Activated naive CD4-positive, alpha-beta T cell treated with anti-CD3 and anti-CD28 coated beads, Interleukin-2, amount 10 ng/mL, durations not matched to agents 7 days and 5 days (primary cell): Measurements from ENCODE around the gene MRPL19.
A peak's percentile ranks its signal among the peaks of the same experiment; 100 is the strongest.

Experiments used
- CTCF ChIA-PET: fragments of 350-600 bp; sonication (Branson Sonifier 250); formaldehyde crosslinking; loops from one replicate; lab custom pipeline; 2021; ENCODE audit warnings: antibody characterized with exemption; lab: Charles Lee
- DNase-seq: peaks from one replicate; pipeline ENCODE4 v3.0.0-alpha.2; 2020
- H3K27ac Mint-ChIP-seq: one replicate; pipeline ENCODE4 v1.8.0; 2021; ENCODE audit warnings: mild to moderate bottlenecking, moderate library complexity, mixed read lengths
- H3K27me3 Mint-ChIP-seq: one replicate; pipeline ENCODE4 v1.8.0; 2021; ENCODE audit warnings: mild to moderate bottlenecking, mixed read lengths
- H3K36me3 Mint-ChIP-seq: one replicate; pipeline ENCODE4 v1.8.0; 2021; ENCODE audit warnings: mixed read lengths
- H3K4me1 Mint-ChIP-seq: one replicate; pipeline ENCODE4 v1.8.0; 2021; ENCODE audit warnings: mixed read lengths
- H3K4me3 Mint-ChIP-seq: one replicate; pipeline ENCODE4 v1.8.0; 2021; ENCODE audit warnings: mild to moderate bottlenecking, moderate library complexity, mixed read lengths
- H3K9me3 Mint-ChIP-seq: one replicate; pipeline ENCODE4 v1.8.0; 2021; ENCODE audit warnings: mixed read lengths

Gene MRPL19

DNA sequence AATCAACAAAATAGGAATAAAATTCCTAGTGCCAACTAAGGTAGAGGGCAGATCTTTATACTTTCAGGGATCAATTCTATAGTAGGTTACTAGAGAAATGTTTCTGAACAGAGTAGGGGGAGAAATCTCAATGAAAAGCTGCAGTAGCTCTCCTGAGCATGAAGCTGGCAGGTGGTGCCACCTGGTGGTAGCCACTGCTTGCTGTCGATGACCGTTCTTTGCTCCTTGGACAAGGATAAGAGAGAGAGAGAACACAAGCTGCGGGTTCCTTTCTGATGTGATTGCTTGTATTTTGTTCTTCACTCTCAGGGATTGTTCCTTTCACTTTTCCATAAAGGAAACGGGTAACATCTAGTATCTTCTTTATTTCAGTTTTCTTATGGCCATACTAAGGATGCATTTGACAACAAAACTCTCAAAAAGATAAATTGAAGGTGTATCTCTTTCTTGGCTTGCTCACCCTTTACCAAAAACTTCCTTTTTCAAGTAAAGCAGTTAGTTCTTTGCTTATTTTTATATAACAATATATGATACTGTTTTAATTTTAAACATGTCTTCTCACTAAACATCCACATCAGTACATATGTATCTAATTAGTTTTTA lies 18.6 kb upstream of the MRPL19 start:
- Mint-ChIP-seq H3K4me3 (no peak overlapping the region), H3K4me1 (no peaks in the 10 kb centered on the region), H3K27ac (no peak overlapping the region), H3K36me3 (no peaks in the 10 kb centered on the region), H3K27me3 (peaks cover 31% of the 10 kb centered on the region), H3K9me3 (no peaks in the 10 kb centered on the region)
- peak; percentile 72 for DNase-seq
- CTCF ChIA-PET, result interaction anchor here (0.6 to 2.8 kb wide), 14 partner anchors 8 to 937 kb away, joined by 3 to 9 read pairs (median 4); no protein-coding TSS in a partner anchor

DNA sequence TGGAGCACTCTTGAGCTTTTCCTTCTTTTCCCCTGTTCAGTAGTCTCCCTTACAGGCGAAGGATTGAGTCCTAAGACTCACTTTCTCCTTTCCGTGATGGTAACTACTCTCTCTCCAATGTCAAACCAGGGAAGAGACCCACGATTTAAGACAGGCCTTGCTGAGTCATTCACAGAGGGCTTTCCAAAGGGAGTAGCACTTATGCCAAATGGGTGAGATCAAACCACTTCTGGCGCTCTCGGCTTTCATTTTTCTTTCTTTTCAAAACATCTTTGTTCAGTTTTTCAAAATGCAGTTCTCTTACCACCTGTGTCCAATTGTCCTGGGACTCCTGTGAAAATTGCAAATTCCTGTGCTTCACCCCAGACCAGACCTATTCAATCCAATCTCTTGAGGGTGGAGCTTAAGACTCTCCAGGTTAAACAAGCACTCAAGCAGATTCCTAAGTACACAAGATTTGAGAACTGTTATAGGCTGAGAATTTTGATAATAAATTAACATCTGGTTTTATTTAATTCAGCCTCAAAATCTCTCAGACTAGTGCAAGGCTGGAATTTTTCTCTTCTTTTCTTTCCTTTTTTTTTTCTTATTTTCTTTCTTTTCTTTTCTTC lies 14.4 kb upstream of the MRPL19 start:
- no peaks in the 10 kb centered on the region for H3K4me1 Mint-ChIP-seq

DNA sequence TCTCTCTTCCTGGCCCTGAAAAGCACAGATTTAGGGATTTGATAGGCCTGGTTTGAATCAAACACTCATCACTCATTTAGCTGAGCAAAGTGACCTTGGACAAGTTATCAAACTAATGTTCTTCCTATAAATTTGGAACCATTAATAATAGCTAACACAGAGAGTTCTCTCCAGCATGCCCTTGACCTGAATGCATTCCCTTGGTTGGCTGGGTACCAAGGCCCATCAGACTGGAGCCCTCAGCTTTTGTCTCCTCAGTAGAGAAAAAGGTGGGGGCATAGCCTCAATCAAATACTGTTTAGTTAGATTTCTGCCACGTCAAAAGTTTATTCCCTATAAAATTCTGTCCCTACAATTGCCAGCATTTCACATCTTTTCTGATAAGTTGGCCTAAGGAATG lies 13.8 kb upstream of the MRPL19 start:
- DNase-seq, result no peak
- Mint-ChIP-seq H3K4me1 (no peaks in the 10 kb centered on the region), H3K27me3 (peaks cover 31% of the 10 kb centered on the region), H3K27ac (no peak overlapping the region), H3K36me3 (no peaks in the 10 kb centered on the region), H3K4me3 (no peak overlapping the region), H3K9me3 (no peaks in the 10 kb centered on the region)
- CTCF ChIA-PET, result interaction anchor here (0.8 to 0.9 kb wide), 2 partner anchors 8 to 44 kb away, joined by 3 read pairs; no protein-coding TSS in a partner anchor

More for the DNA sequence above, 14.4 kb upstream of the MRPL19 start:
- no peak overlapping the region for H3K4me3 Mint-ChIP-seq
- H3K27me3 Mint-ChIP-seq, result peaks cover 26% of the 10 kb centered on the region
- no peaks in the 10 kb centered on the region for H3K36me3 Mint-ChIP-seq
- DNase-seq, result no peak
- CTCF ChIA-PET, result interaction anchor here (0.9 to 1.2 kb wide), 2 partner anchors 9 to 24 kb away, joined by 3 read pairs; no protein-coding TSS in a partner anchor
- H3K9me3 Mint-ChIP-seq, result no peaks in the 10 kb centered on the region
- H3K27ac Mint-ChIP-seq, result no peak overlapping the region

DNA sequence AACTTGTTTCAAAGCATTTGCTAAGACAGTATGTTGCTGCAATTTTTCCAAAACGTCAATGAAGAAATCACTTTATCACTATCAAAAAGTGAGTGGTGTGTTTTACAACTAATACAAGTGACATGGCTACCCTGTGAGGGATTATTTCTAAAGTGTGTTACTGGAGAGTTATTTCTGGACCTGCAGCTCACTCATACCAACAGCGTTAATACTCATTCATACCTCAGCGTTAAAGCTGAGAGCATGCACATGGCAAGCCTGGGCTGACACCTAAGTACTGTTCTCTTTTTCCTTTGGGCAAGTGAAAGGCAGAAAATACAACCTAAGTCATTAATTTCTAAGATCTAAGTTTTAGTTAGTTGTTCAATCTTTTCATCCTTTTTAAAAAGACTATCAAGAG lies 13.0 kb upstream of the MRPL19 start:
- Mint-ChIP-seq H3K4me3 (no peak overlapping the region), H3K4me1 (no peaks in the 10 kb centered on the region), H3K27ac (no peak overlapping the region), H3K9me3 (no peaks in the 10 kb centered on the region), H3K36me3 (no peaks in the 10 kb centered on the region), H3K27me3 (peaks cover 30% of the 10 kb centered on the region)
- DNase-seq, result no peak
- CTCF ChIA-PET, result no interaction called here

DNA sequence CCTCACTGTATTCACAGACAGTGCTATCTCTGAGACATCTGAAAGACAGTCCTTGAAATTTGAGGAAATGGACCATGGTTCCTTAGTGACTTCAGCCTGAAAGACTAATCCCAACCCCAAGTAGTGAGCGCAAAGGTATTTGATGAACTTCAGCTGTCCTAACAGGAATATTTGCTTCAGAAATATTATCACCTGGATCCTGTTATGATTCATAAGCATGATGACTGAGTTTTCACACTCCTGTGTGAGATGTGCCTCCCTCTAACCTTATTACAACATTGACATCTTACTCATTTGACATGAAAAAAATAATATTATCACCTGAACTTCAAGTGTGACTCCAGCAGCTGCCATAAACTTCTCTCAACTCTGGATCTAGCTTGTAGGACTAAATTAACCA lies 11.6 kb upstream of the MRPL19 start:
- Mint-ChIP-seq H3K4me1 (no peaks in the 10 kb centered on the region), H3K27me3 (peaks cover 30% of the 10 kb centered on the region), H3K36me3 (no peaks in the 10 kb centered on the region), H3K27ac (no peak overlapping the region), H3K9me3 (no peaks in the 10 kb centered on the region), H3K4me3 (no peak overlapping the region)
- CTCF ChIA-PET, result no interaction called here
- no peak for DNase-seq

DNA sequence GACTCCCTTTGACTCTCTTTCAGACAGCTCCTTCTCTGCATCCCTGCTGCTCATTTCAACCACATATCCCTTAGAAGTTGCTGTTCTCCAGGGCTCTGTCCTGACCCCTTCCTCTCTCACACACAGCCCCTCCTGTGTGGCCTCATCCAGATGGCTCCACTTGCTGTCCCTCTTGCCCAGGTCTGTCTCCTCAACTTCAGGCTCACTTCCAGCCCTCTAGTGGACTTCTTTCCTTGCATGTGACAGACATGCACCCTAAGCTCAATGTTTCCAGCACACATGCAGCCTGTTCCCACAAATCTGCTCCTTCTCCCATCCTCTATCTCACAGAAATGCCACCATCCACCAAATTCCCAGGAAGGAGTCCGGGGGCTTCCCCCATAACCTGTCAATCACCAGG lies 9.0 kb upstream of the MRPL19 start:
- Mint-ChIP-seq H3K27me3 (peaks cover 20% of the 10 kb centered on the region), H3K4me3 (no peak overlapping the region), H3K4me1 (no peaks in the 10 kb centered on the region), H3K27ac (no peak overlapping the region), H3K36me3 (no peaks in the 10 kb centered on the region), H3K9me3 (no peaks in the 10 kb centered on the region)
- no peak for DNase-seq
- CTCF ChIA-PET, result interaction anchor here (1.2 to 1.6 kb wide), 2 partner anchors 9 to 39 kb away, joined by 4 to 9 read pairs; no protein-coding TSS in a partner anchor

DNA sequence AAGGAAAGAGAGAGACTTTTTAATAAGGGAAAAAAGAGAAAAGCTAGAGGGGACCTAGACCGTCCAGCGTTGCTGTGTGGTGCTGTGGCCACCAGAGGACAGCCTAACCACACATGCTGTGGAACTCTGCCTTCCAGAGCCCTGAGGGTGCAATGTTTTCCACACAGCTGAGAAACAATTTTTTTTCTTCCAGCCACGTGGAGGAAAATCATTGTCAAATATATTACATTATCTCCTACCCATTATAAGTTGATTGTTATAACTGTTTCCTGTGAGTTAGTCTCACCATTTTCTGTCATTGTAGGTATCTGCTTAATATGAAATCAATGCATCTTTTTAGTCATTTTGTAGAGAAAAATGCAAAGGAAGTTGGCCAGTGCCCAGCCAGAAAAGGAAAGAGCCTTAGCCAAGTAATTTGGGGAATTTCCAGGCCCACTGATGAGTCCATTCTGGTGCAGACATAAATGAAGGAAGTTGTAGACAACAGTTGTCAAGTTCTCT lies 5.9 kb upstream of the MRPL19 start:
- no peaks in the 10 kb centered on the region for H3K9me3 Mint-ChIP-seq
- peaks cover 2% of the 10 kb centered on the region for H3K4me1 Mint-ChIP-seq
- H3K27ac Mint-ChIP-seq, result no peak overlapping the region
- no peaks in the 10 kb centered on the region for H3K36me3 Mint-ChIP-seq
- DNase-seq, result peak; percentile 67
- peaks cover 13% of the 10 kb centered on the region for H3K27me3 Mint-ChIP-seq
- CTCF ChIA-PET, result interaction anchor here (0.7 to 4.7 kb wide), 16 partner anchors 8 to 89 kb away, joined by 3 to 50 read pairs (median 4); no protein-coding TSS in a partner anchor
- no peak overlapping the region for H3K4me3 Mint-ChIP-seq

DNA sequence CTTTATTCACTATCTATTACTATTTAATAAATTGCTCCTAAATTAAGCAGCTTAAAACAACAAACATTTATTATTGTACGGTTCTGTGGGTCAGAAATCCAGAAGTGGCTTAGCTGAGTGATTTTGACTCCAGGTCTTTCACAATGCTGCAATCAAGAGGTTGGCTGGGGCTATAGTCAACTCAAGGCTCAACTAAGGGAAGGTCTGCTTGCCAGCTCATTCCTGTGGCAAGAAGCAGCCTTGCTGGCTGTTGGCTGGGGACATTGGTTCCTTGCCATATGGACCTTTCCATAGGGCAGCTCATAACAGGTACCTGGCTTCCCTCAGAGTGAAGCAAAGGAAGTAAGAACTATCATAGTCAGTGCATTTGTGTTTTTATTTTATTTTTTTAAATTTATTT lies 5.0 kb upstream of the MRPL19 start:
- no peak overlapping the region for H3K27ac Mint-ChIP-seq
- no peak for DNase-seq
- peaks cover under 1% of the 10 kb centered on the region for H3K36me3 Mint-ChIP-seq
- H3K27me3 Mint-ChIP-seq, result peaks cover 10% of the 10 kb centered on the region
- H3K4me3 Mint-ChIP-seq, result no peak overlapping the region
- H3K9me3 Mint-ChIP-seq, result no peaks in the 10 kb centered on the region
- CTCF ChIA-PET, result interaction anchor here (1.0 to 4.7 kb wide), 9 partner anchors 9 to 963 kb away, joined by 3 to 50 read pairs (median 3); no protein-coding TSS in a partner anchor
- peaks cover 7% of the 10 kb centered on the region for H3K4me1 Mint-ChIP-seq

DNA sequence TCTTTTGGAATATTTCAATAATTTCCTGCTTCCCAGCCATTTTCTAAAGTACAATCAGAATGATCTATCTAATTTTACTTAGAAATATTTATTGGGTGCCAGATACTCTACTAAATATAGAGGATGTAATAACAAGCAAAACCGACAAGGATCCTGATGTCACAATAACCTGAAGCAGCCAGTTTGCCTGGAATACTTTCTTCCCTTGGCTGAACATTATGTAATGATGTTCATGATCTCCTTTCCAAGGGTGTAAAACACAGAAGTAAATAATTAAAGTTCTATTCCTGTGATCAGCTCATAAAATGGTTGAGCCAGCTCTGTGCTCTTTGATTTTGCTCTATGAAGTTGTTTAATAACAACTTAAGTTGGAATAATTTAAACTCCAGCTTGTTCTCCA lies 2.6 kb upstream of the MRPL19 start:
- Mint-ChIP-seq H3K9me3 (no peaks in the 10 kb centered on the region), H3K4me3 (no peak overlapping the region), H3K27me3 (no peaks in the 10 kb centered on the region), H3K36me3 (peaks cover 12% of the 10 kb centered on the region), H3K4me1 (peaks cover 24% of the 10 kb centered on the region), H3K27ac (no peak overlapping the region)
- CTCF ChIA-PET, result interaction anchor here (1.8 kb wide), 1 partner anchor 33 kb away, joined by 6 read pairs; no protein-coding TSS in a partner anchor
- DNase-seq, result no peak

DNA sequence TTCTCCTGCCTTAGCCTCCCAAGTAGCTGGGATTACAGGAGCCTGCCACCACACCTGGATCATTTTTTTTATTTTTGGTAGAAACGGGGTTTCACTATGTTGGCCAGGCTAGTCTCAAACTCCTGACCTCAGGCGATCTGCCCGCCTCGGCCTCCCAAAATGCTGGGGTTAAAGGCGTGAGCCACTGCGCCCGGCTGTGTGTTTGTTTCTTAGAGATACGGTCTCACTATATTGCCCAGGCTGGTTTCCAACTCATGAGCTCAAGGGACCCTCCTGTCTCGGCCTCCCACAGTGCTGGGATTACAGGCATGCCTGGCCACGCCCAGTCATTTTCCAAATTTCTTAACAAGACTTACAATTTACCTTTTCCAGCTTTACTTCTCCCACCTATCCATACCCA lies 940 bp upstream of the MRPL19 start:
- Mint-ChIP-seq H3K27ac (no peak overlapping the region), H3K9me3 (no peaks in the 10 kb centered on the region), H3K4me1 (peaks cover 27% of the 10 kb centered on the region), H3K36me3 (peaks cover 26% of the 10 kb centered on the region), H3K27me3 (no peaks in the 10 kb centered on the region), H3K4me3 (peak overlapping the region; percentile 91)
- CTCF ChIA-PET, result interaction anchor here (1.1 to 2.3 kb wide), 3 partner anchors 21 to 31 kb away, joined by 3 to 7 read pairs (median 6); no protein-coding TSS in a partner anchor
- DNase-seq, result no peak

DNA sequence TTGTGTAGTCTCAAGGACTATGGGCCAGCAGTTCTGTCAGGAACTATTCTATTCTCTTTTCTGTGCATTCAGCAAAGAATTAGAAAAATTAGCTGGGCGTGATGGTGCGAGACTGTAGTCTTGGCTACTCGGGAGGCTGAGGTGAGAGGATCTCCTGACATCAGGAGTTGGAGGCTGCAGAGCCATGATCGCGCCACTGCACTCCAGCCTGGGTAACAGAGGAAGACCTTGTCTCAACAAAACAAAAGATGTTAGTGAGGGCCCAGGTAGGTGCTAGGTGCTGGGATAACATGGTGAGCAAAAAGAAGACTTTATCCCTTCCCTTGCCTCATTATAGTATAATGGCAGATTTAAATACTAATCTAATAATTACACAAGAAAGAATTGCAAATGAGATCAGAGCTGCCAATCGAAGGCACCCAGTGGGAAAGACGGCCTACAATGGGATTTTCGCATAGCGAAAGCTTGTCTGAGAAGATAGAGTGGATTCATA lies 447 bp upstream of the MRPL19 start:
- CTCF ChIA-PET, result interaction anchor here (1.1 to 2.3 kb wide), 3 partner anchors 15 to 30 kb away, joined by 3 to 7 read pairs (median 3); no protein-coding TSS in a partner anchor

DNA sequence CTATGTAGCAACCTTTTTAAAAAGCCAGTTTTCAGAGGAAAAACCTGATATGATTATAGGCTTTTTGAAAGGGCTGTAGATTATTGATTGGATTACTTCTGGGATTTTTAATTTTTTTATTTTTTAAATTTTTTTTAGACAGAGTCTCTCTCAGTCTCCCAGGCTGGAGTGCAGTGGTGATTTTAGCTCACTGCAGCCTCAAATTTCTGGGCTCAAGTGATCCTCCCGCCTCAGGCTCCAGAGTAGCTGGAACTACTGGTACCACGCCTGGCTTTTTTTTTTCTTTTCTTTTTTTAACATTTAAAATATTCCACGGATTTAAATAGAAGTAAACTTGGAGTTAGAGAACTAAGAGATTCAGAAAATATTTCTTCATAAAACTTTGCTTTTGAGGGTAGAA lies 1.2 kb downstream of the MRPL19 start:
- peak overlapping the region; percentile 91 for H3K4me3 Mint-ChIP-seq
- CTCF ChIA-PET, result interaction anchor here (0.6 to 2.3 kb wide), 3 partner anchors 20 to 104 kb away, joined by 3 to 7 read pairs (median 3); no protein-coding TSS in a partner anchor
- H3K9me3 Mint-ChIP-seq, result no peaks in the 10 kb centered on the region
- H3K36me3 Mint-ChIP-seq, result peaks cover 35% of the 10 kb centered on the region
- no peaks in the 10 kb centered on the region for H3K27me3 Mint-ChIP-seq
- H3K4me1 Mint-ChIP-seq, result peaks cover 27% of the 10 kb centered on the region
- H3K27ac Mint-ChIP-seq, result peak overlapping the region; percentile 89
- no peak for DNase-seq

More for the DNA sequence above, 447 bp upstream of the MRPL19 start:
- no peaks in the 10 kb centered on the region for H3K9me3 Mint-ChIP-seq
- DNase-seq, result no peak
- peak overlapping the region; percentile 89 for H3K27ac Mint-ChIP-seq
- H3K4me1 Mint-ChIP-seq, result peaks cover 27% of the 10 kb centered on the region
- no peaks in the 10 kb centered on the region for H3K27me3 Mint-ChIP-seq
- H3K36me3 Mint-ChIP-seq, result peaks cover 26% of the 10 kb centered on the region
- peak overlapping the region; percentile 91 for H3K4me3 Mint-ChIP-seq

DNA sequence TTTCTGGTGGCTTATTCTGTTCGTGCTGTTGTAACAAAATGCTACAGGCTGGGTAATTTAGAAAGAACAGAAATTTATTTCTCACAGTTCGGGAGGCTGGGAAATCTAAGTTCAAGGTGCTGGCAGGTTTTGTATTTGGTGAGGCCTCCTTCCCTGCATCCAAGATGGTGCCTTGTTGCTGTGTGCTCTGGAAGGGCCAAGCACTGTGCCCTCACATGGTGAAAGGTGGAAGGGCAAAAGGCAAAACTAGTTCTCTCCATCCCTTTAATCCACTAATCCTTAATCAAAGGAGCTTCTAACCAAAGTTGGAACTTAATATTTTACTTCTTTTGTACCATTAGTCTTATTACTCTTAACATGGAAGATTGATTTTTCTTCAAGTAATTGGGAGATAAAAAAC lies 7.4 kb downstream of the MRPL19 start:
- CTCF ChIA-PET, result interaction anchor here (0.7 to 0.9 kb wide), 2 partner anchors 14 to 23 kb away, joined by 3 read pairs; no protein-coding TSS in a partner anchor
- Mint-ChIP-seq H3K9me3 (peaks cover 5% of the 10 kb centered on the region), H3K27ac (no peak overlapping the region), H3K4me3 (no peak overlapping the region), H3K4me1 (peaks cover 3% of the 10 kb centered on the region), H3K36me3 (peaks cover 72% of the 10 kb centered on the region), H3K27me3 (no peaks in the 10 kb centered on the region)
- no peak for DNase-seq

DNA sequence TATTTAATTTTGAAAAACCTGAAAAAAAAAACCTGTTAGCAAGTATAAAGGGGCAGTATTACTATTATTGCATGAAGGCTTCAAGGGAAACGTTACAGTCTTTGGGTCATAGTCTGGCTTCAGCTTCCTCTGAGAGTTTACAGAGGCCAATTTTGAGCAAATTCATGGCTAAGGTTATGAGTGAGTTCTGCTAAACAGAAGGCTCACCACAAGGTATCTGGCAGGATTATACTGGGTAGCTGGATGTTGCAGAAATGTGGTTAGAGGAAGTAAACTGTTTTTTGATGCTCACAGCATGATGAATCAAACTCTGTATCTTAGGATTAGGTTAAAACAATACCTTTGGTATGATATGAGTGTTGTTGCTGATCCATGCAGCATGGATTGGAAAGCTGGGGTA lies 9.3 kb downstream of the MRPL19 start:
- CTCF ChIA-PET, result interaction anchor here (1.4 kb wide), 1 partner anchor 16 kb away, joined by 4 read pairs; no protein-coding TSS in a partner anchor
- Mint-ChIP-seq H3K9me3 (peaks cover 11% of the 10 kb centered on the region), H3K4me1 (no peaks in the 10 kb centered on the region), H3K4me3 (no peak overlapping the region), H3K27me3 (no peaks in the 10 kb centered on the region), H3K27ac (no peak overlapping the region), H3K36me3 (peaks cover 74% of the 10 kb centered on the region)
- DNase-seq, result no peak
